Keratinocyte (primary cell): ENCODE results near the gene GBGT1. TPM values are rescaled to one million over a fixed set of nuclear protein-coding genes. Genes with fewer than 3 reads are reported as not detected.

Experiments used
- DNase-seq: peaks from one replicate; pipeline ENCODE4 v3.0.0-alpha.2; 2011; ENCODE audit warnings: low read depth, missing footprints, low spot score
- FAIRE-seq: peaks from 2 replicates; lab custom pipeline; 2011; peaks lifted over from hg19 to GRCh38; lab: Jason Lieb, UNC
- H2AFZ ChIP-seq: 2 replicates; pipeline ENCODE4 v1.6.0; 2012; ENCODE audit warnings: low read length, control low read depth, inconsistent platforms; ENCODE audit not compliant: control insufficient read depth
- H3K27ac ChIP-seq: 2 replicates; pipeline ENCODE4 v1.5.1; 2011; ENCODE audit warnings: low read length; ENCODE audit not compliant: control insufficient read depth, insufficient read depth
- H3K27me3 ChIP-seq: 3 replicates; pipeline ENCODE4 v1.6.0; 2011; ENCODE audit warnings: low read length; ENCODE audit not compliant: control insufficient read depth, insufficient read depth; ENCODE audit errors: extremely low read depth
- H3K36me3 ChIP-seq, 2 experiments: 2 replicates in 1 of 2; 3 replicates in 1 of 2; pipeline ENCODE4 v1.5.1; 2011; ENCODE audit warnings: low read length in 2 of 2, mild to moderate bottlenecking in 1 of 2; ENCODE audit not compliant: control insufficient read depth in 2 of 2, insufficient read depth in 2 of 2; ENCODE audit errors: extremely low read depth in 1 of 2
- H3K4me1 ChIP-seq: 3 replicates; pipeline ENCODE4 v1.5.1; 2011; ENCODE audit warnings: low read length; ENCODE audit not compliant: control insufficient read depth, insufficient read depth; ENCODE audit errors: extremely low read depth
- H3K4me2 ChIP-seq: 3 replicates; pipeline ENCODE4 v1.6.0; 2011; ENCODE audit warnings: low read depth, low read length; ENCODE audit not compliant: control insufficient read depth, insufficient read depth; ENCODE audit errors: extremely low read depth
- H3K4me3 ChIP-seq, 3 experiments: fragments of 200-600 bp in 1 of 3; sonication (generic) in 1 of 3; 2 replicates in 2 of 3; 3 replicates in 1 of 3; pipeline ENCODE4 v1.5.1; 2011 to 2016; ENCODE audit warnings: low read length in 3 of 3, mild to moderate bottlenecking in 3 of 3, control low read depth in 2 of 3, inconsistent platforms in 1 of 3, low read depth in 1 of 3, mixed read lengths in 1 of 3, mixed run types in 1 of 3, moderate library complexity in 1 of 3; ENCODE audit not compliant: control insufficient read depth in 2 of 3, insufficient read depth in 2 of 3; ENCODE audit errors: extremely low read depth in 1 of 3
- H3K79me2 ChIP-seq: 2 replicates; pipeline ENCODE4 v1.6.0; 2012; ENCODE audit warnings: low read length; ENCODE audit not compliant: control insufficient read depth, insufficient read depth
- H3K9ac ChIP-seq: 3 replicates; pipeline ENCODE4 v1.6.0; 2011; ENCODE audit warnings: low read length; ENCODE audit not compliant: control insufficient read depth, insufficient read depth; ENCODE audit errors: extremely low read depth
- H3K9me1 ChIP-seq: 3 replicates; pipeline ENCODE4 v1.6.0; 2011; ENCODE audit warnings: low read length; ENCODE audit not compliant: control insufficient read depth, insufficient read depth; ENCODE audit errors: extremely low read depth
- H3K9me3 ChIP-seq: 2 replicates; pipeline ENCODE4 v1.5.1; 2012; ENCODE audit warnings: low read depth, low read length; ENCODE audit not compliant: control insufficient read depth
- H4K20me1 ChIP-seq: 3 replicates; pipeline ENCODE4 v1.6.0; 2011; ENCODE audit warnings: low read length; ENCODE audit not compliant: control insufficient read depth, insufficient read depth; ENCODE audit errors: extremely low read depth
- EZH2 ChIP-seq: IDR thresholded peaks from one replicate; pipeline ENCODE4 v1.6.1; 2012; ENCODE audit warnings: inconsistent platforms, mild to moderate bottlenecking, low read length, moderate library complexity
- dilution Hi-C: fragments of 300-500 bp; cut with MboI; formaldehyde crosslinking; loops from one replicate; pipeline ENCODE4 v1.7.0; 2020; ENCODE audit warnings: low sequenced_read_pairs; ENCODE audit not compliant: extremely low pct_ligation_motif_present
- polyA plus RNA-seq, 5 experiments: library from polyadenylated mRNA; depleted of rRNA in 3 of 5; stranded (reverse) in 3 of 5; stranded (forward) in 1 of 5; unstranded in 1 of 5; fragments of >200 nt; gene quantifications; 1 replicate in 1 of 5; 2 replicates in 3 of 5; 3 replicates in 1 of 5; pipeline versions ENCODE4 v1.2.1 to v1.2.3, GENCODE V29; 2011 to 2012; ENCODE audit warnings: missing spikeins in 2 of 5, low read depth in 1 of 5, low replicate concordance in 1 of 5
- TF ChIP-seq, protein P1 (sequence below), 3 experiments: IDR thresholded peaks in 1 of 3; conservative IDR thresholded peaks in 1 of 3; optimal IDR thresholded peaks in 1 of 3; 2 replicates in 2 of 3; 3 replicates in 1 of 3; pipeline versions ENCODE3 to v1.5.1; 2011; ENCODE audit warnings: low read length in 3 of 3, mild to moderate bottlenecking in 3 of 3, moderate library complexity in 2 of 3, control low read depth in 1 of 3, inconsistent platforms in 1 of 3; ENCODE audit not compliant: insufficient read depth in 2 of 3; ENCODE audit errors: extremely low read depth in 1 of 3

Gene GBGT1
- polyA plus RNA-seq, 1 donor (not counting 4 experiments of a cell fraction or from before 2014, with no cell fraction given), result 0.54 TPM

DNA sequence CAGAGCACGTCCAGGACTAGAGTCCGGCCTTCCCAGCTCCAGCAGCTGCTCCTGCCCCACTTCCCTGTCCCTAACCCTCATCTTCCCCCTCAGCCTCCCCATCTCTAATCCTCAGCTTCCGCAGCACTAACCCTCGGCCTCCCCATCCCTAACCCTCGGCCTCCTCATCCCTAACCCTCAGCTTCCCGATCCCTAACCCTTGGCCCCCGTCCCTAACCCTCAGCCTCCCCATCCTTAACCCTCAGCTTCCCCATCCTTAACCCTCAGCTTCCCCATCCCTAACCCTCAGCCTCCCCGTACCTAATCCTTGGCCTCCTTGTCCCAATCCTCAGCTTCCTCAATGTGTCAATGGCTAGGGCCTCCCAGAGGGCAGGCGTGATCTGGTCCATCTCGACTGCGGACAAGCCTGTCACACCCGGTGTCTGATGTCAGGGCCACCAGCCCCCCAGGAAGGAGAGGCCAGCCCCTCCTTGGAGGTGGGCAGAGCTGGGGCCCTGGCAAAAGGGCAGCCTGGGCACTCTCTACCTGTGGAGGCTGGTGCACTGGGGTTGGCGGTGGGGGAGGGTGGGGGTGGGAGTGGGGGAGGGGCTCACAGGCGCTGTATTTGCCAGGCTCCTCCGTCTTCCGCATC, 43.9 kb upstream of the GBGT1 start:
- peaks cover 9% of the 10 kb centered on the region for H3K27me3 ChIP-seq
- no peaks in the 10 kb centered on the region for H3K36me3 ChIP-seq
- H3K27ac ChIP-seq, result no peak overlapping the region
- H3K9me3 ChIP-seq, result no peaks in the 10 kb centered on the region
- no peaks in the 10 kb centered on the region for H3K79me2 ChIP-seq
- TF ChIP-seq EZH2, result no peak
- TF ChIP-seq, protein P1, sequence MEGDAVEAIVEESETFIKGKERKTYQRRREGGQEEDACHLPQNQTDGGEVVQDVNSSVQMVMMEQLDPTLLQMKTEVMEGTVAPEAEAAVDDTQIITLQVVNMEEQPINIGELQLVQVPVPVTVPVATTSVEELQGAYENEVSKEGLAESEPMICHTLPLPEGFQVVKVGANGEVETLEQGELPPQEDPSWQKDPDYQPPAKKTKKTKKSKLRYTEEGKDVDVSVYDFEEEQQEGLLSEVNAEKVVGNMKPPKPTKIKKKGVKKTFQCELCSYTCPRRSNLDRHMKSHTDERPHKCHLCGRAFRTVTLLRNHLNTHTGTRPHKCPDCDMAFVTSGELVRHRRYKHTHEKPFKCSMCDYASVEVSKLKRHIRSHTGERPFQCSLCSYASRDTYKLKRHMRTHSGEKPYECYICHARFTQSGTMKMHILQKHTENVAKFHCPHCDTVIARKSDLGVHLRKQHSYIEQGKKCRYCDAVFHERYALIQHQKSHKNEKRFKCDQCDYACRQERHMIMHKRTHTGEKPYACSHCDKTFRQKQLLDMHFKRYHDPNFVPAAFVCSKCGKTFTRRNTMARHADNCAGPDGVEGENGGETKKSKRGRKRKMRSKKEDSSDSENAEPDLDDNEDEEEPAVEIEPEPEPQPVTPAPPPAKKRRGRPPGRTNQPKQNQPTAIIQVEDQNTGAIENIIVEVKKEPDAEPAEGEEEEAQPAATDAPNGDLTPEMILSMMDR (optimal IDR thresholded peaks at IDR 0.05 in 1 of 3, IDR thresholded peaks at IDR 0.05 in 1 of 3, conservative IDR thresholded peaks at IDR 0.05 in 1 of 3; ENCODE audit: extremely low read depth in 1 of 3, insufficient read depth in 2 of 3, low read length in 3 of 3), result no peak
- no peak overlapping the region for H3K4me2 ChIP-seq
- no peak overlapping the region for H3K4me3 ChIP-seq
- no peak overlapping the region for H3K9ac ChIP-seq
- FAIRE-seq, result no peak
- H3K9me1 ChIP-seq, result no peaks in the 10 kb centered on the region
- DNase-seq, result no peak
- H2AFZ ChIP-seq, result no peak overlapping the region
- no peaks in the 10 kb centered on the region for H3K4me1 ChIP-seq
- dilution Hi-C loops, result no loop called here
- no peaks in the 10 kb centered on the region for H4K20me1 ChIP-seq

DNA sequence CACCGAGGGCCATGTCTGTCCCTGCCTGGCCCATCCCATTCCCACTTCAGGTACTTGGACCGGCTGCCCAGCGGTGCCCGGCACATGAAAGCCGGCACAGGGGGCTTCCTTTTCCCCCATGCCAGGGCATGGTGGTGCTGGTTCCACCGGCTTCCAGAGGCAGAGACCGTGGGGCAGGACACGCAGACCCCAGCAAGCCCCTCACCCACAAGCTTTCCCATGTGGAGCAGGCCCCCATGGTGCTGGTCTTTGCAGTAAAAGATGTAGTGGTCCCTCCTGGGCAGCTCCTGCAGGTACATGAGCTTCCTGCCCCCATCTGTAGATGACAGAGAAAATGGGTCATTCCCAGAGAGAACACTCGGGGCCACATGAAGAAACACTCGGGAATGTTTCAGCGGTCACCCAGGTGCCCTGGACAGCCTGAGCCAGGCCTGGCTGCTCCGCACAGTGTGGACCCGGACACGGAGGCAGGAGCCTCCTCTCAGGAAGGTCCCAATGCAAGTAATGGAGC, 43.4 kb upstream of the GBGT1 start:
- no peak for FAIRE-seq
- TF ChIP-seq, protein P1 (optimal IDR thresholded peaks at IDR 0.05 in 1 of 3, IDR thresholded peaks at IDR 0.05 in 1 of 3, conservative IDR thresholded peaks at IDR 0.05 in 1 of 3; ENCODE audit: extremely low read depth in 1 of 3, insufficient read depth in 2 of 3, low read length in 3 of 3), result no peak
- no peak for TF ChIP-seq EZH2
- no peak for DNase-seq
- Histone ChIP-seq H3K9ac (no peak overlapping the region), H2AFZ (no peak overlapping the region), H3K4me3 (no peak overlapping the region), H3K4me1 (no peaks in the 10 kb centered on the region), H3K9me1 (no peaks in the 10 kb centered on the region), H3K9me3 (no peaks in the 10 kb centered on the region), H3K27me3 (peaks cover 9% of the 10 kb centered on the region), H3K27ac (no peak overlapping the region), H4K20me1 (no peaks in the 10 kb centered on the region), H3K4me2 (no peak overlapping the region), H3K36me3 (no peaks in the 10 kb centered on the region), H3K79me2 (no peaks in the 10 kb centered on the region)
- dilution Hi-C loops, result no loop called here
